ENCODE data around the gene SLC4A2. TPM values are rescaled to one million over a fixed set of nuclear protein-coding genes. Genes with fewer than 3 reads are reported as not detected.

Gene SLC4A2
- total and polyA plus RNA-seq, 2 of the 8 experiments (the other 6 are each of a cell fraction or from before 2014, with no cell fraction given) = 72.6 to 147 TPM

DNA sequence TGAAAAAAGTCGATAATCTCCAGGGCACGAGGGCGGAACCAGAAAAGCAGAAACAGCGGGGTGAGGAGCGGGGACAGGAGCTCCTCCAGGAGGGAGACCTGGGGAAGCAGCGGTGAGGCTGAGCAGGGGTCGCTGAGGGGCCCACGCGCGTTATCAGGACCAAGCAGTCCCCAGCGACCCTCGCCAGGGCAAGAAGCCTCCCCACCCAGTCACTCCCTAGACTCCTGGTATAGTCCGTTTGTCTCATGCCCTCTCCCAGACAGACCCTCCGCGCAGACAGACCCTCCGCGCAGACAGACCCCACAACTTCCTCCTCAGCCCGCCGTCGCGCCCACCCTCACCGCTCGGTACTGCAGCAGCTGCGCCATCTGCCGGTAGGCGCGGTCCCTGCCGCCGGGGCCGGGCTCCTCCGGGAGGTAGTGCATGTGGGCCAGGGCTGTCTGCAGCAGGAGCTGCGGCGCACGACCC is 41.4 kb upstream of the SLC4A2 start (continued):
- peak; percentile 58 to 72 for TF ChIP-seq RAD21 (IDR thresholded peaks at IDR 0.05 in 1 of 2, conservative IDR thresholded peaks at IDR 0.05 in 1 of 2; ENCODE audit: low read depth in 2 of 2, low read length in 2 of 2)
- TF ChIP-seq, protein P1, sequence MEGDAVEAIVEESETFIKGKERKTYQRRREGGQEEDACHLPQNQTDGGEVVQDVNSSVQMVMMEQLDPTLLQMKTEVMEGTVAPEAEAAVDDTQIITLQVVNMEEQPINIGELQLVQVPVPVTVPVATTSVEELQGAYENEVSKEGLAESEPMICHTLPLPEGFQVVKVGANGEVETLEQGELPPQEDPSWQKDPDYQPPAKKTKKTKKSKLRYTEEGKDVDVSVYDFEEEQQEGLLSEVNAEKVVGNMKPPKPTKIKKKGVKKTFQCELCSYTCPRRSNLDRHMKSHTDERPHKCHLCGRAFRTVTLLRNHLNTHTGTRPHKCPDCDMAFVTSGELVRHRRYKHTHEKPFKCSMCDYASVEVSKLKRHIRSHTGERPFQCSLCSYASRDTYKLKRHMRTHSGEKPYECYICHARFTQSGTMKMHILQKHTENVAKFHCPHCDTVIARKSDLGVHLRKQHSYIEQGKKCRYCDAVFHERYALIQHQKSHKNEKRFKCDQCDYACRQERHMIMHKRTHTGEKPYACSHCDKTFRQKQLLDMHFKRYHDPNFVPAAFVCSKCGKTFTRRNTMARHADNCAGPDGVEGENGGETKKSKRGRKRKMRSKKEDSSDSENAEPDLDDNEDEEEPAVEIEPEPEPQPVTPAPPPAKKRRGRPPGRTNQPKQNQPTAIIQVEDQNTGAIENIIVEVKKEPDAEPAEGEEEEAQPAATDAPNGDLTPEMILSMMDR (IDR thresholded peaks at IDR 0.05; ENCODE audit: control extremely low read depth in 1 of 3, insufficient read depth in 1 of 3, low read depth in 1 of 3, low read length in 3 of 3) = peak in 2 of 3 experiments; percentile 95 to 97; a peak in 3 of 4 replicates
- TF ChIP-seq SRF (IDR thresholded peaks at IDR 0.05; ENCODE audit: low read depth, low read length) = 0 out of 2 replicates have a peak, but pooled peaks have one; percentile 11
- TF ChIP-seq CREB1 (IDR thresholded peaks at IDR 0.05) = 0 out of 2 replicates have a peak, but pooled peaks have one; percentile 16
- no peak for TF ChIP-seq KDM1A (IDR thresholded peaks at IDR 0.05; ENCODE audit: borderline replicate concordance, low read length)
- TF ChIP-seq TAF1 (IDR thresholded peaks at IDR 0.05; ENCODE audit: low read depth, low read length) = peak; percentile 55; the same call in 1 of the 2 replicates
- TF ChIP-seq SIN3A (conservative IDR thresholded peaks at IDR 0.05 in 1 of 2, IDR thresholded peaks at IDR 0.05 in 1 of 2; ENCODE audit: low read depth in 1 of 2, low read length in 2 of 2) = peak in 1 of 2 experiments; percentile 52; a peak in 1 of 4 replicates

Data from H1 (cell line).